Neural crest cell (in vitro differentiated cells): ENCODE measurements around the gene SRRD. TPM values are rescaled to one million over a fixed set of nuclear protein-coding genes. Genes with fewer than 3 reads are reported as not detected.
A peak's percentile ranks its signal among the peaks of the same experiment; 100 is the strongest.

ENCODE experiments used
- DNase-seq: peaks from one replicate; pipeline ENCODE4 v3.0.0; 2021; ENCODE audit warnings: low read depth, mixed read lengths, low spot score
- H3K27ac Mint-ChIP-seq: one replicate; pipeline ENCODE4 v1.8.0; 2021; ENCODE audit warnings: mild to moderate bottlenecking, mixed read lengths; ENCODE audit not compliant: unreplicated experiment
- H3K27me3 Mint-ChIP-seq: 2 replicates; pipeline ENCODE4 v1.8.0; 2021; ENCODE audit warnings: low read depth, mild to moderate bottlenecking, mixed read lengths
- H3K36me3 Mint-ChIP-seq: 2 replicates; pipeline ENCODE4 v1.8.0; 2021; ENCODE audit warnings: low read depth, mild to moderate bottlenecking, mixed read lengths
- H3K4me1 Mint-ChIP-seq: 2 replicates; pipeline ENCODE4 v1.8.0; 2021; ENCODE audit warnings: mixed read lengths
- H3K4me3 Mint-ChIP-seq: one replicate; pipeline ENCODE4 v1.8.0; 2021; ENCODE audit warnings: mild to moderate bottlenecking, mixed read lengths
- H3K9me3 Mint-ChIP-seq: 2 replicates; pipeline ENCODE4 v1.8.0; 2021; ENCODE audit warnings: mixed read lengths
- CTCF ChIP-seq: fragments of 200-600 bp; sonication (generic); conservative IDR thresholded peaks from 2 replicates; pipeline ENCODE4 v1.5.0; 2021; ENCODE audit warnings: antibody characterized with exemption, mild to moderate bottlenecking
- total RNA-seq: library from RNA; stranded (reverse); gene quantifications from 2 replicates; pipeline ENCODE4 v1.2.1, GENCODE V29; 2021

The SRRD gene
- total RNA-seq, 1 donor from 2014 or later = 30.8 TPM

GRCh38 chr22:26514419-26515161 is 30.9 kb downstream of the SRRD start:
- H3K4me1 Mint-ChIP-seq = peaks cover 39% of the 10 kb centered on the region
- peak overlapping the region; percentile 52 for H3K4me3 Mint-ChIP-seq
- peaks cover 4% of the 10 kb centered on the region for H3K36me3 Mint-ChIP-seq
- DNase-seq = no peak
- H3K27me3 Mint-ChIP-seq = no peaks in the 10 kb centered on the region
- no peak overlapping the region for H3K27ac Mint-ChIP-seq
- no peak for TF ChIP-seq CTCF
- H3K9me3 Mint-ChIP-seq = no peaks in the 10 kb centered on the region

- no peak for TF ChIP-seq CTCF
- H3K27me3 Mint-ChIP-seq = no peaks in the 10 kb centered on the region
- H3K36me3 Mint-ChIP-seq = no peaks in the 10 kb centered on the region
- DNase-seq = no peak
- peak overlapping the region; percentile 31 for H3K4me3 Mint-ChIP-seq
- H3K27ac Mint-ChIP-seq = no peak overlapping the region
- peaks cover 35% of the 10 kb centered on the region for H3K4me1 Mint-ChIP-seq
- no peaks in the 10 kb centered on the region for H3K9me3 Mint-ChIP-seq
These were observed 32.3 kb downstream of the SRRD start for GRCh38 chr22:26515931-26516330.

GRCh38 chr22:26516503-26516902 is 32.8 kb downstream of the SRRD start:
- Mint-ChIP-seq H3K4me3 (no peak overlapping the region), H3K27ac (no peak overlapping the region), H3K9me3 (no peaks in the 10 kb centered on the region), H3K27me3 (no peaks in the 10 kb centered on the region), H3K4me1 (peaks cover 29% of the 10 kb centered on the region), H3K36me3 (no peaks in the 10 kb centered on the region)
- no peak for TF ChIP-seq CTCF
- no peak for DNase-seq

- no peak overlapping the region for H3K4me3 Mint-ChIP-seq
- DNase-seq = no peak
These were observed 33.8 kb downstream of the SRRD start for GRCh38 chr22:26517429-26517828.

GRCh38 chr22:26522012-26522411 is 38.3 kb downstream of the SRRD start:
- H3K4me1 Mint-ChIP-seq = no peaks in the 10 kb centered on the region
- no peak for TF ChIP-seq CTCF
- no peak overlapping the region for H3K4me3 Mint-ChIP-seq
- no peaks in the 10 kb centered on the region for H3K9me3 Mint-ChIP-seq
- no peaks in the 10 kb centered on the region for H3K27me3 Mint-ChIP-seq
- H3K27ac Mint-ChIP-seq = no peak overlapping the region
- DNase-seq = no peak
- H3K36me3 Mint-ChIP-seq = no peaks in the 10 kb centered on the region

More at GRCh38 chr22:26517429-26517828, 33.8 kb downstream of the SRRD start:
- no peak overlapping the region for H3K27ac Mint-ChIP-seq
- TF ChIP-seq CTCF = no peak
- no peaks in the 10 kb centered on the region for H3K9me3 Mint-ChIP-seq
- H3K27me3 Mint-ChIP-seq = no peaks in the 10 kb centered on the region
- peaks cover 20% of the 10 kb centered on the region for H3K4me1 Mint-ChIP-seq
- H3K36me3 Mint-ChIP-seq = no peaks in the 10 kb centered on the region
